Measurements from ENCODE around the gene POLR1E.

Gene POLR1E

GRCh38 chr9:37485389-37486255 is at the start of gene POLR1E:
Gene POLR1E, plus strand, starts transcription at chr9:37485948. Its CDS starts 100 bp downstream, at chr9:37486048.
- DNase-seq (ENCODE audit: low spot score): peak; percentile 99

DNA sequence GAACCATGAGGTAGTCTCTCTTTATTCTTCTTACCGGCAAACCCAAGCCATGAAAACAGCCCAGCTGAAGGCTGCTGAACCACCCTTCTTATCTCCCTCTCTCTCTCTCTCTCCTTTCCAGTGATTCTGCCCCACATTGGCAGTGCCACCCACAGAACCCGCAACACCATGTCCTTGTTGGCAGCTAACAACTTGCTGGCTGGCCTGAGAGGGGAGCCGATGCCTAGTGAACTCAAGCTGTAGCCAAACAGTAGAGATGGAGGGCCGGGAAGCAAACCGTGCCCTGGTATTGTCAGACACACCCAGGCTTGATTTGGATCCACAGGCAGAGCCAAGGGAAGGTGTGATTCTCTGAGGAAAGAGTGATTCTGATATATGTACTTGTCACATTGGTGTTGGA is 49.2 kb upstream of the POLR1E start:
- DNase-seq (ENCODE audit: low spot score): no peak

DNA sequence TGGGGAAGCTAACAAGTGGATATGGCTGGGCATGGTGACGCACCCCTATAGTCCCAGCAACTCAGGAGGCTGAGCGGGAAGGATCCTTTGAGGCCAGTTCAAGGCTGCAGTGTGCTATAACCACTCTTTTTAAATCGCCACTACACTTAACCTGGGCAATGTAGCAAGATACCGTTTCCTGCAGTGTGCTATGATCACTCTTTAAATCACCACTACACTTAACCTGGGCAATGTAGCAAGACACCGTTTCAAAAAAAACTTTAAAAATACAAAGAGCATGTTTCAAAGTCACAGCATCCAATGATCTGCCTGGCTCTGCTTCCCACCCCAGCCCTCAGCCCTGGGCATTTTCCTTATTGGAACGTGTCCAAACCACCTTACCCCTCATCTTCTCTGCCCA is 48.7 kb upstream of the POLR1E start:
- no peak for DNase-seq (ENCODE audit: low spot score)

DNA sequence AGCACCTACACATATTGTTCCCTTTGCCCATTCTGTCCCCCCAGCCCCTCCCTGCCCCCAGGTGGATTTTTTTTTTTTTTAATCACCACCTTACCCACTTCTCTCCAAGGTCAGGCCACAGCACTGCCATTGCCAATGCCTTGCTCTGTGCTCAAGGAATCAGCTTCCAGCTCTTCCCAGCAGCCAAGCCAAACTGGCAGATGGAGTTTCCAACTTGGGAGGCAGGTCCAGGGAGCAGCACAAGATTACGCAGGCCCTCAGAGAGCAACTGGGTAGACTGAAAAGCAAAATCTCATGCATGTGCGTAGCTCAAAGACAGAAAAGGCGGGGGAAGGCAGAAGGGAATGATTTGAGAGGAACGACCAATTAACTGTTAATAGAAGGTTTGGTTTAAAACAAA is 48.1 kb upstream of the POLR1E start:
- DNase-seq (ENCODE audit: low spot score): no peak

GRCh38 chr9:37438359-37438758 is 47.4 kb upstream of the POLR1E start:
- no peak for DNase-seq (ENCODE audit: low spot score)

DNA sequence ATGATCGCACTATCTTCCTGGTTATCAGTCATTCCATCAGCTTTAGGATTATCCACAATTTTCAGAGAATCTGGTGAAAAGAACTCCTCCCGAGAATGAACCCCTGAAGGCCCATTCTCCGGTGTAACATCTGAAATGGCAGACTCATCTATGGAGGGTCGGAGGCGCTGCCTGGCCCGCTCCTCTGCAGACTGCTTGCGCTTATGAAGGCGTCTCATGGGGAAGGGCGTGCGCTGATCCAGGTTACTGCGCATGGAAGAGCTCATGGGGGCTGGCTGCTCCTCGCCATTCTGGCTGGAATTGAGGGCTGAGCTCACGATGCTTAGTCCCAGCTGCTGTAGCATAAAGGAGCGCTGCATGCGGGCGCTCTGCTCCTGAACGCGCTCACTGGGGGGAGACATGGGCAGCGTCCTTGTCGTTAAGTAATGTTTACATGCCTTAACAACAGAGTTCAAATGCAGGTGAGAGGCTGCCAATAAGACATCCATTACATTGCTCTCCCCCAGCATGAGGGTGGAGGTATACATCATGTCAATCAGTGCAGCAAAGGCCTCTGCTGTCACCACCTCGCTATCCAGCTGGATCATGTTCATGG is 43.9 kb upstream of the POLR1E start:
- no peak for DNase-seq (ENCODE audit: low spot score)

DNA sequence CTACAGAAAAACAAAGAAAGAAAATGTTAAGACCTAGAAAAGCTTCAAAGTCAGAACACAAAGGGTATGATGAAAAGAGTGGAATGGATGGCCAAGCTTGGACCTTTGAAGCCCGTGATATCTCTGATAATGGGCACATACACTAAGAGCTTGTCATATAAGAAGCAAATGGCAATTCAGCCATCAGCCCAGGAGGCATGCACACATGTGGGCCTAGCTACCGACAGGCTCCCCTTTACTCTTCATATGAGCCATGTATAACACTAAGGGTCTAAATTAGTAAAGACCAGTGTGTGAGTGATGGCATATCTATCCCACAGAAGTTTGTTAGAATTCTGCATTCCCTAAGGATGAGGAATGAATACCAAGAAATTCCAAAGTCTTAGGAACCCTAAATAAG is 43.2 kb upstream of the POLR1E start:
- no peak for DNase-seq (ENCODE audit: low spot score)

DNA sequence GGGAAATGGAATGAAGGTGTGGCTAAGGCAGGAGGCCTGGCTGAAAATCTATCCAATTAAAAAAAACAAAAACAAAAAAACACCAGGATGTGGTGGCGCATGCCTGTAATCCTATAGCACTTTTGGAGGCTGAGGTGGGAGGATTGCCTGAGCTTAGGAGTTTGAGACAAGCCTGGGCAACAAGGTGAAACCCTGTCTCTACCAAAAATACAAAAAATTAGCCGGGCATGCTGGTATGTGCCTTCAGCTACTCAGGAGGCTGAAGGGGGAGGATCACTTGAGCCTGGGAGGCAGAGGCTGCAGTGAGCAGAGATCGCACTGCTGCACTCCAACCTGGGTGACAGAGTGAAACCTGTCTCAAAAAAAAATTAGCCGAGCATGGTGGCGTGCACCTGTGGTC is 42.2 kb upstream of the POLR1E start:
- DNase-seq (ENCODE audit: low spot score): no peak

GRCh38 chr9:37444890-37445289 is 40.9 kb upstream of the POLR1E start:
- DNase-seq (ENCODE audit: low spot score): no peak

DNA sequence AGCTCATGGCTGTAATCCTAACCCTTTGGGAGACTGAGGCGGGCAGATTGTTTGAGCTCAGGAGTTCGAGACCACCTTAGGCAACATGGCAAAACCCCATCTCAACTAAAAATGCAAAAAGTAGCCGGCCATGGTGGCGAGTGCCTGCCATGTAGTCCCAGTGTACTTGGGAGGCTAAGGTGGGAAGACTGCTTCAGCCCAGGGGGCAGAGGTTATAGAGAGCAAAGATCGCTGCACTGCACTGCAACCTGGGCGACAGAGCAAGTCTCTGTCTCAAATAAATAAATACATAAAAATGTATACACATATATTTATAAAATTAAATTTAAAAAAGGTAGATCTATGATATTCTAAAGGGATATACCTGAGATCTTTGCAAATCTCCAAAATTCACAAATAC is 39.9 kb upstream of the POLR1E start:
- DNase-seq (ENCODE audit: low spot score): no peak

- DNase-seq (ENCODE audit: low spot score): no peak
These were observed 39.3 kb upstream of the POLR1E start for GRCh38 chr9:37446401-37446800.

GRCh38 chr9:37447111-37447510 is 38.6 kb upstream of the POLR1E start:
- DNase-seq (ENCODE audit: low spot score): no peak

DNA sequence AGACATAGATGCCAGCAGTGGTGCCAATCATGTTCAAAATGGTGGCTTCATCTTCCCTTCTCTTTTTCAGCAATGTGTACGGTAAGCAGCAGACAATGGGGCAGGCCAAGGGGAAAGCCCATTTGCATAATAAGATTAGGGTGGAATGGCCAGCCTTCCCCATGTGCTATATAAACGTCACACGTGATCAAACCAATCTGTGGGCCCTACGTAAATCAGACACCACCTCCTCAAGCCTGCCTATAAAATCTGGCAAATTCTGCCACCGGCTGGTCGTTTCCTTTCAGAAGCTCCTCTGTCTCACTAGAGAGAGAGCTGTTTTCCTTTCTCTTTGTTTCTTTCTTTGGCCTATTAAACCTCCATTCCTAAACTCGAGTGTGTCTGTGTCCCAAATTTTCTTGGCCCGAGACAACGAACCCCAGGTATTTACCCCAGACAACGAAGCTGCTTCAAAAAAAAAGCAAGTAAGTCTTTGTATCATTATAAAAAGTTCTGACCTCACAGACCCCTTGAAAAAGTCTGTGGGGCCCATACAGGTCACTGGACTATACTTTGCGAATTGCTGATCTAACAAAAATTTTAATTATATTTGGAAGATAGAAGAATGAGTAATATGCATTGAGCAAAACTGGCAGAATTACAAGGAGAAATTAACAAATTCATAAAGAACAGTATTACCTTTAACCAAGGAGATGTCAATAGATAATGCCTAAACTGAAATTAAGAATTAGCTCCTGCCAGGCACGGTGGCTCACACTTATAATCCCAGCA is 35.7 kb upstream of the POLR1E start:
- DNase-seq (ENCODE audit: low spot score): no peak

- DNase-seq (ENCODE audit: low spot score): no peak
These were observed 34.1 kb upstream of the POLR1E start for GRCh38 chr9:37451628-37452027.

GRCh38 chr9:37452611-37453010 is 33.1 kb upstream of the POLR1E start:
- no peak for DNase-seq (ENCODE audit: low spot score)

- DNase-seq (ENCODE audit: low spot score): no peak
These were observed 31.9 kb upstream of the POLR1E start for GRCh38 chr9:37453827-37454226.

DNA sequence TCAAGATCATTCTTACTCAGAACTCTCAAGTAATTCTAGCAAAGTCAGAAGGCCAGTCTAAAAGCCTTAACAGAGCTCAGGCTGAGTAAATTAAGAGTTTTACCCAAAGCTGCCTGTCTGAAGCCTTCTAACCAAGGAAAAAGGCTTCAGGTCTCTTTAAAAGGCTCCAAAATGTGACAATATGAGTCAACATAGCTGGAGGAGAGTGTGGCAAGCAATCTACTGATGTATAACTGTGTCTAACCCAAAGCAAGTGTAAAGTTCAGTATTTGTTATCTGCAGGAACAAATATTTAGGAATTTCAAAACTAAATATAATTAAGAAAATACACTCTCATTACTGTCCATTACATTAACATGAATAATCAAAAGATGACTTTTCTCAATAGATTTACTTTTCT is 31.5 kb upstream of the POLR1E start:
- DNase-seq (ENCODE audit: low spot score): no peak

DNA sequence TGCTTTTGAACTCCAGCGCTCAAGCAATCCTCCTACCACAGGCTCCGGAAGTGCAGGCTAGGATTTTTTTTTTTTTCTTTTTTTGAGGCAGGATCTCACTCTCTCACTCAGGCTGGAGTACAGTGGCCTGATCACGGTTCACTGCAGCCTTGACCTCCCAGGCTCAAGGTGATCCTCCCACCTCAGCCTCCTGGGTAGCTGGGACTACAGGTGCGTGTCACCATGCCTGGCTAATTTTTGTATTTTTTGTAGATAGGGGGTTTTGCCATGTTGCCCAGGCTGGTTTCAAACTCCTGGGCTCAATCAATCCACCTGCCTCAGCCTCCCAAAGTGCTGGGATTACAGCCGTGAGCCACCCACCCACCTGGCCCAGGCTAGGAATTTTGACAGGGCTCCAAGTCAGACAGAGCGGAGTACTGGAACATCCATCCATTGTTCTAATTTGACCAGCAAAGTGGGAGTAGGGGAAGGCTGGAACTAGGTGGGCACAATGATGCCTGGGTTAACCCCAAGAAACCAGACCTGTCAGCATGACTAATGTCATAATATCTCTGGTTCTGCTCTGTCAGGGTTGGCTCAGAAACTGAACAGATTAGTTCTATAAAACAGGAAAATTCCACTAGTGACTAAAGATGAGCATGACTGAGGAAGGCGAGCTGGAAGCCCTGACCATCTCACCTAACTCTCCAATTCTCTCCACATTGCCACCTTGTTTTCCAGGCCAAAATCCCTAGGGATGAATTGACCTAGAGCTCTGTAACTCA is 29.7 kb upstream of the POLR1E start:
- DNase-seq (ENCODE audit: low spot score): no peak

- no peak for DNase-seq (ENCODE audit: low spot score)
These were observed 28.9 kb upstream of the POLR1E start for GRCh38 chr9:37456817-37457216.

- DNase-seq (ENCODE audit: low spot score): no peak
These were observed 21.7 kb upstream of the POLR1E start for GRCh38 chr9:37464006-37464405.

GRCh38 chr9:37464426-37465248 is 21.1 kb upstream of the POLR1E start:
- DNase-seq (ENCODE audit: low spot score): peak; percentile 64
